Fibroblast of villous mesenchyme (primary cell): ENCODE results near the gene RIC8B. TPM values are rescaled to one million over a fixed set of nuclear protein-coding genes. Genes with fewer than 3 reads are reported as not detected.

Experiments used
- DNase-seq: peaks from one replicate; pipeline ENCODE4 v3.0.0-alpha.2; 2010; ENCODE audit warnings: low read depth
- H3K4me3 ChIP-seq: 2 replicates; pipeline ENCODE4 v1.5.1; 2011; ENCODE audit warnings: low read depth, mild to moderate bottlenecking, low read length
- total RNA-seq: library from RNA; depleted of rRNA; stranded (reverse); fragments of >200 nt; gene quantifications from 2 replicates; pipeline ENCODE4 v1.2.3, GENCODE V29; 2012
- TF ChIP-seq, protein P1 (sequence below): IDR thresholded peaks from 2 replicates; pipeline ENCODE4 v1.5.1; 2012; ENCODE audit warnings: low read depth, mild to moderate bottlenecking, low read length; ENCODE audit not compliant: insufficient read depth

RIC8B gene
- total RNA-seq, 1 donor, result 15.1 TPM

DNA sequence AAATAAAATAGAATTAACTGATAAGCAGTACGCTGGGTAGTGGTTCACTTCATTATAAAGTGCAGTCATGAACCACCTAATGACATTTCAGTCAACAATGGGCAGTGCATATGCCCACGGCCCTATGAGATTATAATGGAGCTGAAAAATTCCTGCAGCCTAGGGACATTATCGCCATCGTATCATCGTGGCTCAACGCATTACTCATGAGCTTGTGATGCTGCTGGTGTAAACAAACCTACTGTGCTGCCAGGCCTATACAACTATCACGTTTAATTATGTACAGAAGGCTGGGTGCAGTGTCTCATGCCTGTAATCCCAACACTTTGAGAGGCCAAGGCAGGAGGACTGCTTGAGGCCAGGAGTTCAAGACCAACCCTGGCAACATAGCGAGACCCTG lies 119.0 kb downstream of the RIC8B start:
- TF ChIP-seq, protein P1, sequence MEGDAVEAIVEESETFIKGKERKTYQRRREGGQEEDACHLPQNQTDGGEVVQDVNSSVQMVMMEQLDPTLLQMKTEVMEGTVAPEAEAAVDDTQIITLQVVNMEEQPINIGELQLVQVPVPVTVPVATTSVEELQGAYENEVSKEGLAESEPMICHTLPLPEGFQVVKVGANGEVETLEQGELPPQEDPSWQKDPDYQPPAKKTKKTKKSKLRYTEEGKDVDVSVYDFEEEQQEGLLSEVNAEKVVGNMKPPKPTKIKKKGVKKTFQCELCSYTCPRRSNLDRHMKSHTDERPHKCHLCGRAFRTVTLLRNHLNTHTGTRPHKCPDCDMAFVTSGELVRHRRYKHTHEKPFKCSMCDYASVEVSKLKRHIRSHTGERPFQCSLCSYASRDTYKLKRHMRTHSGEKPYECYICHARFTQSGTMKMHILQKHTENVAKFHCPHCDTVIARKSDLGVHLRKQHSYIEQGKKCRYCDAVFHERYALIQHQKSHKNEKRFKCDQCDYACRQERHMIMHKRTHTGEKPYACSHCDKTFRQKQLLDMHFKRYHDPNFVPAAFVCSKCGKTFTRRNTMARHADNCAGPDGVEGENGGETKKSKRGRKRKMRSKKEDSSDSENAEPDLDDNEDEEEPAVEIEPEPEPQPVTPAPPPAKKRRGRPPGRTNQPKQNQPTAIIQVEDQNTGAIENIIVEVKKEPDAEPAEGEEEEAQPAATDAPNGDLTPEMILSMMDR, result no peak
- no peak overlapping the region for H3K4me3 ChIP-seq
- peak; percentile 26 for DNase-seq

DNA sequence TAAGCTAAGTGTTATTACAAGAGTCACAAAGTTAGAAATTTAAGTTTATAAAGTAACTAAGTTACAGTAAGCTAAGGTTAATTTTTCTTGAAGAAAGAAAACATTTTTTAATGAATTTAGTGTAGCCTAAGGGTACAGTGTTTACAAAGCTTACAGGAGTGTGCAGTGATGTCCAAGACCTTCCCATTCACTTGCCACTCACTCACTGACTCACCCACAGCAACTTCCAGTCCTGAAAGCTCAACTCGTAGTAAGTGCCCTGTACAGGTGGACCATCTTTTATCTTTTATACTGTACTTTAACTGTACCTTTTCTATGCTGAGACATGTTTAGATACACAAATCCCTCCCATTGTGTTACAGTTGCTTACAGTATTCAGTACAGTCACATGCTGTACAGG lies 120.3 kb downstream of the RIC8B start:
- H3K4me3 ChIP-seq, result no peak overlapping the region
- DNase-seq, result no peak
- TF ChIP-seq, protein P1, result no peak

DNA sequence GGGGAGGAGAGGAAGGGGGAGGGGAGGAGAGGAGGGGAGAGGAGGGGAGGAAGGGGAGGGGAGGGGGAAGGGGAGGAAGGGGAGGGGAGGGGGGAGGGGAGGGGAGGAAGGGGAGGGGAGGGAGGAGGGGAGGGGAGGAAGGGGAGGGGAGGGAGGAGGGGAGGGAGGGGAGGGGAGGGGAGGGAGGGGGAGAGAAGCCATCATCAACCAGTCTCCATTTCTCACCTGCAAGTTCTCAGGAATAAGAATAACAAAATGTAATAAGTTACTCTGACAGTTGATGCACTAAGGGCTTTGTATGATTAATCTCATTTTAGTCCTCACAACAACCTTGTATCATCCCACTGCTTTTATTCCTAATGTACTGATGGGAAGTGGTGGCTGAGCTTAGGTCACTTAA lies 122.1 kb downstream of the RIC8B start:
- TF ChIP-seq, protein P1, result no peak
- no peak overlapping the region for H3K4me3 ChIP-seq

DNA sequence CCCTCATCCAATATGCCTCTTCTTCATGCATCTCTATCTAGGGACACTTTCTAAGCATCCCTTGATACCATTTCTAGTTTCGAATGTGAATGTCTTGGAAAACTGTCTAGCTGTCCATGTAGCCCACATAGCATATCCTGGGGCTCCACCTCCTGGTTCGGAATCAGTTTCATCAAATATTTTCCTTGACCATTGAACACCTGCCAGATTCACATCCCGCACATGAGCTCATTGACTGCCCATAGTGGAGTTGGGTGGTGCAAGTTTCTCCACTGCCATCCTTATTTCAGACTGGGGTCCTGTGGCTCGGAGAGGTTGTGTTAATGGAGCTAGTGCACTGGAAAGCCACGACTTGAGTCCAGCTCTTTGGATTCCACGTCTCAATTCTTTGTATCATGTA lies 122.6 kb downstream of the RIC8B start:
- peak; percentile 25 for DNase-seq
- TF ChIP-seq, protein P1, result no peak
- no peak overlapping the region for H3K4me3 ChIP-seq

More for the DNA sequence above, 122.1 kb downstream of the RIC8B start:
- no peak for DNase-seq

DNA sequence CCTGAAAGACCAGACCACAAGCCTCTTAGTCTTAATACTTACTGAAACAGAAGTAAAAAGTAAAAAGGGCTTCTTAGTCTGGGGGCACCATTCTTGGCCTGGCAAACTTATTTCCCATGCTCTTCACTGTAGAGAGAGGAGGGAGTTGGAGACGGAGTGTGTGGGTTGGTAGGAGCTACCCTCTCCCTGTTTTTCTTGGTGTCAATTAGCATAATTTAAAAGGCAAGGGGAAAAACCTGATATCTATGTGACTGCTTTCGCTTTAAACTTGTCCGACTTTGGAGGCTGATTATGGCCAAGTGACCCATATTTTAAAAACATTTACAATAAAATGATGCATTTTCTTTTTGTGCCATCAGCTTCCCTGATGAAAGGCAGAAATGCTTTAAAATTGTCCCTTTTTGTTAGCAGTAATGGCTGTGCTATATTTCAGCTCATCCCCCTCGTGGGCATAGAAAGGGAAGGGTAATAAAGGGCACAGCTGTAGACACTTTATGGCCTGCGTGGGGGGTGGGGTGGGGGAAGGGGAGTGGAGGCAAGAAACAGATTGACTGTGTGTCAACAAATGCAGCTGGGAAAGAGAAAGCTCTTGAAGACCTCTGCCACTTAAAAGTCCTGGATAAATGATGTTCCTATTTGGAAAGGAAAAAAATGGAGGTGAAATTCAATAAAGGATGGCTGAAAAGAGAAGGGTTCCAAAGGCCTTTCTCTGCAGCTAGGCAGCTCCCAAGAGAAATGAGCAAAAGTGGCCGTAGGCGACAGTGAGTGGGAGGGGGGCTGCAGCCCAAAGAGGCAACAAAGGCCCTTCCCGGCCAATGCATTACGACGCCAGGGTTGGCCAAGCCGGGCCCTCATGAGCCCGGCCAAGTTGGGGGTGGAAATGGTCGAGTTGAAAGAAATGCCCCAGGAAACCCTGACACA lies 123.8 kb downstream of the RIC8B start:
- no peak for DNase-seq
- TF ChIP-seq, protein P1, result no peak
- H3K4me3 ChIP-seq, result no peak overlapping the region

GRCh38 chr12:106900554-106900953 lies 126.1 kb downstream of the RIC8B start:
- no peak overlapping the region for H3K4me3 ChIP-seq
- TF ChIP-seq, protein P1, result no peak
- no peak for DNase-seq
